ENCODE measurements around the gene NRXN3.

DNA sequence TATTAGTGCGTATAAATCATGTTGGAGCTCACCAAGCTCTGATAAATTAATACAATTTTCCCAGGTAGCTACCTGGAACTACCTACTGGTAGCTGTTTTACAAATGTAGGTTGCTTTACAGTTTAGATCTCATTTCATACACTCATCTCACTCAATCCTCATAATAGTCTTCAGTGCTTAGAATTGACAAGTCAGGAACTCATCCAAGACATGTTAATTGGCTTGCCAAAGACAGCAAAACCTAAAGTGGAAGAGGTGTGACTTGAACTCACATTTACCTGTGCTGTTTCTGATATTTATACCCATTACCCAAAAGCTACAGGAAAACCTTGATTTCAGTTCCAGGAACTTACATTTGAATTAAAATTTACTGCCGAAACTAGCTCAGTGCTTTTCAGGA is 1744.4 kb downstream of the NRXN3 start:
- TF ChIP-seq, protein P1, sequence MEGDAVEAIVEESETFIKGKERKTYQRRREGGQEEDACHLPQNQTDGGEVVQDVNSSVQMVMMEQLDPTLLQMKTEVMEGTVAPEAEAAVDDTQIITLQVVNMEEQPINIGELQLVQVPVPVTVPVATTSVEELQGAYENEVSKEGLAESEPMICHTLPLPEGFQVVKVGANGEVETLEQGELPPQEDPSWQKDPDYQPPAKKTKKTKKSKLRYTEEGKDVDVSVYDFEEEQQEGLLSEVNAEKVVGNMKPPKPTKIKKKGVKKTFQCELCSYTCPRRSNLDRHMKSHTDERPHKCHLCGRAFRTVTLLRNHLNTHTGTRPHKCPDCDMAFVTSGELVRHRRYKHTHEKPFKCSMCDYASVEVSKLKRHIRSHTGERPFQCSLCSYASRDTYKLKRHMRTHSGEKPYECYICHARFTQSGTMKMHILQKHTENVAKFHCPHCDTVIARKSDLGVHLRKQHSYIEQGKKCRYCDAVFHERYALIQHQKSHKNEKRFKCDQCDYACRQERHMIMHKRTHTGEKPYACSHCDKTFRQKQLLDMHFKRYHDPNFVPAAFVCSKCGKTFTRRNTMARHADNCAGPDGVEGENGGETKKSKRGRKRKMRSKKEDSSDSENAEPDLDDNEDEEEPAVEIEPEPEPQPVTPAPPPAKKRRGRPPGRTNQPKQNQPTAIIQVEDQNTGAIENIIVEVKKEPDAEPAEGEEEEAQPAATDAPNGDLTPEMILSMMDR (IDR thresholded peaks at IDR 0.05): no peak
- no peak for TF ChIP-seq EZH2phosphoT487 (IDR thresholded peaks at IDR 0.05)
